ENCODE data around the gene OR3A1.
"Not testable (repeated sequence)": the region's sequence is repeated elsewhere in the genome, so short reads cannot be mapped to it uniquely, and the experiment has no call there.

The OR3A1 gene

GRCh38 chr17:3282901-3283300 lies 15.3 kb downstream of the OR3A1 start:
- FAIRE-seq (no peak), DNase-seq (ENCODE audit: insufficient read length, low spot score) (no peak)
- TF ChIP-seq, protein P1, sequence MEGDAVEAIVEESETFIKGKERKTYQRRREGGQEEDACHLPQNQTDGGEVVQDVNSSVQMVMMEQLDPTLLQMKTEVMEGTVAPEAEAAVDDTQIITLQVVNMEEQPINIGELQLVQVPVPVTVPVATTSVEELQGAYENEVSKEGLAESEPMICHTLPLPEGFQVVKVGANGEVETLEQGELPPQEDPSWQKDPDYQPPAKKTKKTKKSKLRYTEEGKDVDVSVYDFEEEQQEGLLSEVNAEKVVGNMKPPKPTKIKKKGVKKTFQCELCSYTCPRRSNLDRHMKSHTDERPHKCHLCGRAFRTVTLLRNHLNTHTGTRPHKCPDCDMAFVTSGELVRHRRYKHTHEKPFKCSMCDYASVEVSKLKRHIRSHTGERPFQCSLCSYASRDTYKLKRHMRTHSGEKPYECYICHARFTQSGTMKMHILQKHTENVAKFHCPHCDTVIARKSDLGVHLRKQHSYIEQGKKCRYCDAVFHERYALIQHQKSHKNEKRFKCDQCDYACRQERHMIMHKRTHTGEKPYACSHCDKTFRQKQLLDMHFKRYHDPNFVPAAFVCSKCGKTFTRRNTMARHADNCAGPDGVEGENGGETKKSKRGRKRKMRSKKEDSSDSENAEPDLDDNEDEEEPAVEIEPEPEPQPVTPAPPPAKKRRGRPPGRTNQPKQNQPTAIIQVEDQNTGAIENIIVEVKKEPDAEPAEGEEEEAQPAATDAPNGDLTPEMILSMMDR (IDR thresholded peaks at IDR 0.05; ENCODE audit: insufficient read depth, missing control alignments) = no peak

DNA sequence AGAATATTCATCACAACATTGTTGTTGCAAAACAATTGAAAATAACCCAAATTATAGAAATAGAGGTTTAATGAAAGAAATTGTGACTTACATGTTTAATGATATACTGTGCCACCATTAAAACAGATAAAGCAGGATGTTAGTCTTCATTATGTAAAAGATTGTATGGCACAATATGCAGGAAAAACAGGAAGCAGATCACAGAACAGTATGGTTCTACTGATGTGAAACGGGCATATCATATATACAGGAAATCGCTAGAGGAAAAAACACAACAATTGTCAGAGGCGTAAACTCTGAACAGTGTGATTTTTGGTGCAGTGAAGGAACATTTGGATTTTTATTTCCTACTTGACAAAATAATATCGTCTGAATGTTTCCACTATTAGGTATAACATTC lies 22.0 kb downstream of the OR3A1 start:
- no peak for FAIRE-seq
- no peak for DNase-seq (ENCODE audit: insufficient read length, low spot score)
- TF ChIP-seq, protein P1 (IDR thresholded peaks at IDR 0.05; ENCODE audit: insufficient read depth, missing control alignments) = no peak

GRCh38 chr17:3271072-3271848 lies 26.9 kb downstream of the OR3A1 start:
- TF ChIP-seq, protein P1 (IDR thresholded peaks at IDR 0.05; ENCODE audit: insufficient read depth, missing control alignments) = no peak
- DNase-seq (ENCODE audit: insufficient read length, low spot score) (no peak), FAIRE-seq (no peak)

GRCh38 chr17:3260600-3260999 lies 37.6 kb downstream of the OR3A1 start:
- TF ChIP-seq, protein P1 (IDR thresholded peaks at IDR 0.05; ENCODE audit: insufficient read depth, missing control alignments) = no peak
- no peak for FAIRE-seq
- DNase-seq (ENCODE audit: insufficient read length, low spot score) = no peak

DNA sequence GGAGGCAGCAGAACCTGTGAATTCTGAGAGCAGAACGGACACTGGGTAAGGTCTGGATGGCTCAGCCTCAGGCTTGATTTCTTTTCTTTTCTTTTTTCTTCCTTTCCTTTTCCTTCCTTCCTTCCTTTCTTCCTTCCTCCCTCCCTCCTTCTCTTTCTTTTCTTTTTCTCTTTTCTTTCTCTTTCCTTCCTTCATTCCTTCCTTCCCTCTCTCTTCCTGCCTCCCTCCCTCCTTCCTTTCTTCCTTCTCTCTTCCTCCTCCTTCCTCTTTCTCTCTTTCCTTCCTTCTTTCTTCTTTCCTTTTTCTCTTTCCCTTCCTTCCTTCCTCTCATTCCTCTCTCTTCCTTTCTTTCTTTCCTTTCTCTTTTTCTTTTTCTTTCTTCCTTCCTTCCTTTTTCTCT lies 38.0 kb downstream of the OR3A1 start:
- DNase-seq (ENCODE audit: insufficient read length, low spot score) (no peak), FAIRE-seq (no peak)
- TF ChIP-seq, protein P1 (IDR thresholded peaks at IDR 0.05; ENCODE audit: insufficient read depth, missing control alignments) = no peak

DNA sequence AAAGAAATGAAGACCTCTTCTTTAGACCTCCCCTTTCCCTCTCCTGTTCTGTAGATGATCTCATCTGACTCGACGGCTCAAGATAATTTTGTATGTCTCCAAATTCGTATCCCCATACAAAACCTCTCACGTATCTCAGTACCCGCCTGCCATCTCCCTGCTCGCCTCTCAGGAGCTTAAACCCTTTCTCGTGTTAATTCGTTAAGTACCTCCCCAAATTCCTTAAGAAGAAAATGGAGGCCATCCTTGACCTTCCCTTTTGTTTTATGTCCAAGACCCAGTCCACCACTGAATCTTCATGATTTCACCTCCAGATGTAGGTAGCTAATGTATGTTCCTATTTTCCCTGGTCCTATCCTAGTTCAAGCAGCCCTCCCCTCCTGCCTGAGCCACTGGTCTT lies 41.6 kb downstream of the OR3A1 start:
- DNase-seq (ENCODE audit: insufficient read length, low spot score) (no peak), FAIRE-seq (no peak)
- TF ChIP-seq, protein P1 (IDR thresholded peaks at IDR 0.05; ENCODE audit: insufficient read depth, missing control alignments) = no peak

DNA sequence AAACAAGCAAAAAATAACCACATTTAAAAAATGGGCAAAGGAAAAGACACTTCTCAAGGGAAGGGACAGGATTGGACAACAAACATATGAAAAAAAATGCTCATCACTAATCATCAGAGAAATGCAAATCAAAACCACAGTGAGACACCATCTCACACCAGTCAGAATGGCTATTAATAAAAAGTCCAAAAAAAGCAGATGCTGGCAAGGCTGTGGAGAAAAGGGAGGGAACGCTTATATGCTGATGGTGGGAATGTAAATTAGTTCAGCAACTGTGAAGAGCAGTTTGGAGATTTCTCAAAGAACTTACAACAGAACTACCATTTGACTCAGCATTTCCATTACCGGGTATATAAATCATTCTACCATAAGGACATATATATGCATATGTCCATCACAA lies 49.1 kb downstream of the OR3A1 start:
- FAIRE-seq; DNase-seq (ENCODE audit: insufficient read length, low spot score): not testable (repeated sequence)

DNA sequence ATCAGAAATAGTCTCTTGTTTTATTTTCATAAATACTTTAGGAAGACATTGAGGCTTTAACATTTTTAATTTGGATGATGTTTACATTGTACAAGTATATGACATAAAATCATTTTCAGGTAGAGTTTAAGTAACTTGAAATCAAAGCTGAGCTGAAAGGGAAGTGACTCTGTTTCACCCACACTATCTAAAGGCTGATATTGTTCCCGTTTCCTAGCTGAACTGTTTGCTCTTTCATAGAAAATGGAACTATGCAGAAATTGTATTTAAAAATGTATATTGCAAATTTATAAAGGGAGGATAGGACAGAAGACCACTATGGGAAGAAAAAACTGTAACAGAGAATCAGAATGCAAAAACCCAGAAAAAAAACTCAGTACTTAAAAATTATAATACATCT lies 53.3 kb downstream of the OR3A1 start:
- not testable (repeated sequence) for DNase-seq (ENCODE audit: insufficient read length, low spot score); FAIRE-seq

GRCh38 chr17:3241044-3241443 lies 57.1 kb downstream of the OR3A1 start:
- not testable (repeated sequence) for FAIRE-seq; DNase-seq (ENCODE audit: insufficient read length, low spot score)

All from D721Med (cell line).